Keratinocyte (primary cell): ENCODE results near the gene HOPX. TPM values are rescaled to one million over a fixed set of nuclear protein-coding genes. Genes with fewer than 3 reads are reported as not detected.
A peak's percentile ranks its signal among the peaks of the same experiment; 100 is the strongest.

Experiments used
- DNase-seq: peaks from one replicate; pipeline ENCODE4 v3.0.0-alpha.2; 2011; ENCODE audit warnings: low read depth, missing footprints, low spot score
- FAIRE-seq: peaks from 2 replicates; lab custom pipeline; 2011; peaks lifted over from hg19 to GRCh38; lab: Jason Lieb, UNC
- H2AFZ ChIP-seq: 2 replicates; pipeline ENCODE4 v1.6.0; 2012; ENCODE audit warnings: low read length, control low read depth, inconsistent platforms; ENCODE audit not compliant: control insufficient read depth
- H3K27ac ChIP-seq: 2 replicates; pipeline ENCODE4 v1.5.1; 2011; ENCODE audit warnings: low read length; ENCODE audit not compliant: control insufficient read depth, insufficient read depth
- H3K27me3 ChIP-seq: 3 replicates; pipeline ENCODE4 v1.6.0; 2011; ENCODE audit warnings: low read length; ENCODE audit not compliant: control insufficient read depth, insufficient read depth; ENCODE audit errors: extremely low read depth
- H3K36me3 ChIP-seq, 2 experiments: 2 replicates in 1 of 2; 3 replicates in 1 of 2; pipeline ENCODE4 v1.5.1; 2011; ENCODE audit warnings: low read length in 2 of 2, mild to moderate bottlenecking in 1 of 2; ENCODE audit not compliant: control insufficient read depth in 2 of 2, insufficient read depth in 2 of 2; ENCODE audit errors: extremely low read depth in 1 of 2
- H3K4me1 ChIP-seq: 3 replicates; pipeline ENCODE4 v1.5.1; 2011; ENCODE audit warnings: low read length; ENCODE audit not compliant: control insufficient read depth, insufficient read depth; ENCODE audit errors: extremely low read depth
- H3K4me2 ChIP-seq: 3 replicates; pipeline ENCODE4 v1.6.0; 2011; ENCODE audit warnings: low read depth, low read length; ENCODE audit not compliant: control insufficient read depth, insufficient read depth; ENCODE audit errors: extremely low read depth
- H3K4me3 ChIP-seq, 3 experiments: fragments of 200-600 bp in 1 of 3; sonication (generic) in 1 of 3; 2 replicates in 2 of 3; 3 replicates in 1 of 3; pipeline ENCODE4 v1.5.1; 2011 to 2016; ENCODE audit warnings: low read length in 3 of 3, mild to moderate bottlenecking in 3 of 3, control low read depth in 2 of 3, inconsistent platforms in 1 of 3, low read depth in 1 of 3, mixed read lengths in 1 of 3, mixed run types in 1 of 3, moderate library complexity in 1 of 3; ENCODE audit not compliant: control insufficient read depth in 2 of 3, insufficient read depth in 2 of 3; ENCODE audit errors: extremely low read depth in 1 of 3
- H3K79me2 ChIP-seq: 2 replicates; pipeline ENCODE4 v1.6.0; 2012; ENCODE audit warnings: low read length; ENCODE audit not compliant: control insufficient read depth, insufficient read depth
- H3K9ac ChIP-seq: 3 replicates; pipeline ENCODE4 v1.6.0; 2011; ENCODE audit warnings: low read length; ENCODE audit not compliant: control insufficient read depth, insufficient read depth; ENCODE audit errors: extremely low read depth
- H3K9me1 ChIP-seq: 3 replicates; pipeline ENCODE4 v1.6.0; 2011; ENCODE audit warnings: low read length; ENCODE audit not compliant: control insufficient read depth, insufficient read depth; ENCODE audit errors: extremely low read depth
- H3K9me3 ChIP-seq: 2 replicates; pipeline ENCODE4 v1.5.1; 2012; ENCODE audit warnings: low read depth, low read length; ENCODE audit not compliant: control insufficient read depth
- H4K20me1 ChIP-seq: 3 replicates; pipeline ENCODE4 v1.6.0; 2011; ENCODE audit warnings: low read length; ENCODE audit not compliant: control insufficient read depth, insufficient read depth; ENCODE audit errors: extremely low read depth
- EZH2 ChIP-seq: IDR thresholded peaks from one replicate; pipeline ENCODE4 v1.6.1; 2012; ENCODE audit warnings: inconsistent platforms, mild to moderate bottlenecking, low read length, moderate library complexity
- dilution Hi-C: fragments of 300-500 bp; cut with MboI; formaldehyde crosslinking; loops from one replicate; pipeline ENCODE4 v1.7.0; 2020; ENCODE audit warnings: low sequenced_read_pairs; ENCODE audit not compliant: extremely low pct_ligation_motif_present
- polyA plus RNA-seq, 5 experiments: library from polyadenylated mRNA; depleted of rRNA in 3 of 5; stranded (reverse) in 3 of 5; stranded (forward) in 1 of 5; unstranded in 1 of 5; fragments of >200 nt; gene quantifications; 1 replicate in 1 of 5; 2 replicates in 3 of 5; 3 replicates in 1 of 5; pipeline versions ENCODE4 v1.2.1 to v1.2.3, GENCODE V29; 2011 to 2012; ENCODE audit warnings: missing spikeins in 2 of 5, low read depth in 1 of 5, low replicate concordance in 1 of 5
- TF ChIP-seq, protein P1 (sequence below), 3 experiments: IDR thresholded peaks in 1 of 3; conservative IDR thresholded peaks in 1 of 3; optimal IDR thresholded peaks in 1 of 3; 2 replicates in 2 of 3; 3 replicates in 1 of 3; pipeline versions ENCODE3 to v1.5.1; 2011; ENCODE audit warnings: low read length in 3 of 3, mild to moderate bottlenecking in 3 of 3, moderate library complexity in 2 of 3, control low read depth in 1 of 3, inconsistent platforms in 1 of 3; ENCODE audit not compliant: insufficient read depth in 2 of 3; ENCODE audit errors: extremely low read depth in 1 of 3

The HOPX gene
- polyA plus RNA-seq, 1 donor (not counting 4 experiments of a cell fraction or from before 2014, with no cell fraction given), result 8.5 TPM

GRCh38 chr4:56619160-56619559 is 61.9 kb downstream of the HOPX start:
- dilution Hi-C loops, result no loop called here
- Histone ChIP-seq H2AFZ (peak overlapping the region; percentile 65), H3K4me3 (no peak overlapping the region), H3K36me3 (no peaks in the 10 kb centered on the region), H4K20me1 (no peaks in the 10 kb centered on the region), H3K4me1 (peaks cover 22% of the 10 kb centered on the region), H3K4me2 (no peak overlapping the region), H3K27me3 (no peaks in the 10 kb centered on the region), H3K9me3 (no peaks in the 10 kb centered on the region), H3K79me2 (no peaks in the 10 kb centered on the region), H3K9ac (no peak overlapping the region), H3K27ac (no peak overlapping the region), H3K9me1 (no peaks in the 10 kb centered on the region)
- no peak for TF ChIP-seq EZH2
- TF ChIP-seq, protein P1, sequence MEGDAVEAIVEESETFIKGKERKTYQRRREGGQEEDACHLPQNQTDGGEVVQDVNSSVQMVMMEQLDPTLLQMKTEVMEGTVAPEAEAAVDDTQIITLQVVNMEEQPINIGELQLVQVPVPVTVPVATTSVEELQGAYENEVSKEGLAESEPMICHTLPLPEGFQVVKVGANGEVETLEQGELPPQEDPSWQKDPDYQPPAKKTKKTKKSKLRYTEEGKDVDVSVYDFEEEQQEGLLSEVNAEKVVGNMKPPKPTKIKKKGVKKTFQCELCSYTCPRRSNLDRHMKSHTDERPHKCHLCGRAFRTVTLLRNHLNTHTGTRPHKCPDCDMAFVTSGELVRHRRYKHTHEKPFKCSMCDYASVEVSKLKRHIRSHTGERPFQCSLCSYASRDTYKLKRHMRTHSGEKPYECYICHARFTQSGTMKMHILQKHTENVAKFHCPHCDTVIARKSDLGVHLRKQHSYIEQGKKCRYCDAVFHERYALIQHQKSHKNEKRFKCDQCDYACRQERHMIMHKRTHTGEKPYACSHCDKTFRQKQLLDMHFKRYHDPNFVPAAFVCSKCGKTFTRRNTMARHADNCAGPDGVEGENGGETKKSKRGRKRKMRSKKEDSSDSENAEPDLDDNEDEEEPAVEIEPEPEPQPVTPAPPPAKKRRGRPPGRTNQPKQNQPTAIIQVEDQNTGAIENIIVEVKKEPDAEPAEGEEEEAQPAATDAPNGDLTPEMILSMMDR (optimal IDR thresholded peaks at IDR 0.05 in 1 of 3, IDR thresholded peaks at IDR 0.05 in 1 of 3, conservative IDR thresholded peaks at IDR 0.05 in 1 of 3; ENCODE audit: extremely low read depth in 1 of 3, insufficient read depth in 2 of 3, low read length in 3 of 3), result peak; percentile 9 to 11 (median 11)
- peak; percentile 83 for FAIRE-seq
- no peak for DNase-seq

GRCh38 chr4:56618734-56619133 is 62.4 kb downstream of the HOPX start:
- H3K79me2 ChIP-seq, result no peaks in the 10 kb centered on the region
- no peak overlapping the region for H3K9ac ChIP-seq
- H4K20me1 ChIP-seq, result no peaks in the 10 kb centered on the region
- H3K4me2 ChIP-seq, result no peak overlapping the region
- H2AFZ ChIP-seq, result peak overlapping the region; percentile 17
- H3K27me3 ChIP-seq, result no peaks in the 10 kb centered on the region
- no peak for DNase-seq
- no peaks in the 10 kb centered on the region for H3K9me3 ChIP-seq
- TF ChIP-seq EZH2, result no peak
- TF ChIP-seq, protein P1 (optimal IDR thresholded peaks at IDR 0.05 in 1 of 3, IDR thresholded peaks at IDR 0.05 in 1 of 3, conservative IDR thresholded peaks at IDR 0.05 in 1 of 3; ENCODE audit: extremely low read depth in 1 of 3, insufficient read depth in 2 of 3, low read length in 3 of 3), result no peak
- no peak overlapping the region for H3K4me3 ChIP-seq
- no peaks in the 10 kb centered on the region for H3K36me3 ChIP-seq
- dilution Hi-C loops, result no loop called here
- no peak overlapping the region for H3K27ac ChIP-seq
- no peaks in the 10 kb centered on the region for H3K9me1 ChIP-seq
- H3K4me1 ChIP-seq, result peaks cover 26% of the 10 kb centered on the region
- no peak for FAIRE-seq
